Prostate gland (tissue), 2 donors: ENCODE data around the gene INTS3. TPM values are rescaled to one million over a fixed set of nuclear protein-coding genes. Genes with fewer than 3 reads are reported as not detected.

Experiments used
- DNase-seq: peaks from one replicate; pipeline ENCODE4 v3.0.0-alpha.2; 2019; ENCODE audit warnings: low spot score
- H3K27ac ChIP-seq, 2 donors: fragments of 200-600 bp; sonication (generic); 2 replicates each; pipeline ENCODE4 v1.5.1; 2017 to 2019
- H3K27me3 ChIP-seq: fragments of 200-600 bp; sonication (generic); replicated peaks from 2 replicates; pipeline ENCODE4 v1.5.1; 2019; ENCODE audit not compliant: insufficient read depth
- H3K36me3 ChIP-seq, 2 donors: fragments of 200-600 bp; sonication (generic); 1 replicate in 1 of 2; 2 replicates in 1 of 2; pipeline versions ENCODE4 v1.5.1 to v1.8.1; 2017 to 2019
- H3K4me1 ChIP-seq: fragments of 200-600 bp; sonication (generic); replicated peaks from 2 replicates; pipeline ENCODE4 v1.5.1; 2019
- H3K4me3 ChIP-seq, 2 donors: fragments of 200-600 bp; sonication (generic); 2 replicates each; pipeline ENCODE4 v1.5.1; 2017 to 2019
- H3K9me3 ChIP-seq: fragments of 200-600 bp; sonication (generic); 2 replicates; pipeline ENCODE4 v1.5.1; 2017
- POLR2A ChIP-seq: fragments of 450-650 bp; IDR thresholded peaks from one replicate; pipeline ENCODE4 v1.6.1; 2016; ENCODE audit warnings: antibody characterized with exemption, mild to moderate bottlenecking
- POLR2AphosphoS5 ChIP-seq: sonication (generic); formaldehyde crosslinking; IDR thresholded peaks from one replicate; pipeline ENCODE4 v1.6.1; 2017; ENCODE audit warnings: antibody characterized with exemption
- WGBS: methylation state at CpG from one replicate; pipeline ENCODE4 v1.1.5; 2018; 5-methylcytosine and 5-hydroxymethylcytosine counted together
- intact Hi-C: fragments of 100-400 bp; cut with DNase I; formaldehyde crosslinking; loops from one replicate; pipeline ENCODE4 v1.14.2; 2022
- total RNA-seq, 2 donors: library from RNA; depleted of rRNA; stranded (reverse); fragments of >200 nt; gene quantifications; one replicate each; pipeline ENCODE4 v1.1.0, GENCODE V29; 2016
- TF ChIP-seq, protein P1 (sequence below), 4 experiments: fragments of 200-600 bp in 2 of 4; fragments of 450-650 bp in 2 of 4; sonication (generic) in 2 of 4; IDR thresholded peaks; 1 replicate in 3 of 4; 2 replicates in 1 of 4; pipeline ENCODE4 v1.5.1; 2016 to 2019; ENCODE audit warnings: antibody characterized with exemption in 4 of 4, mild to moderate bottlenecking in 2 of 4, moderate library complexity in 2 of 4

The INTS3 gene
- total RNA-seq, 2 donors from 2014 or later, result 26.1 to 70.0 TPM

- WGBS, result 94% methylated on average over 3 of the region's 3 CpGs
- Histone ChIP-seq H3K4me3 (no peak overlapping the region), H3K4me1 (peaks cover 3% of the 10 kb centered on the region), H3K9me3 (no peaks in the 10 kb centered on the region), H3K27ac (no peak overlapping the region), H3K36me3 (no peaks in the 10 kb centered on the region), H3K27me3 (no peaks in the 10 kb centered on the region)
- no peak for DNase-seq
- intact Hi-C loops, result no loop called here
- TF ChIP-seq, protein P1, sequence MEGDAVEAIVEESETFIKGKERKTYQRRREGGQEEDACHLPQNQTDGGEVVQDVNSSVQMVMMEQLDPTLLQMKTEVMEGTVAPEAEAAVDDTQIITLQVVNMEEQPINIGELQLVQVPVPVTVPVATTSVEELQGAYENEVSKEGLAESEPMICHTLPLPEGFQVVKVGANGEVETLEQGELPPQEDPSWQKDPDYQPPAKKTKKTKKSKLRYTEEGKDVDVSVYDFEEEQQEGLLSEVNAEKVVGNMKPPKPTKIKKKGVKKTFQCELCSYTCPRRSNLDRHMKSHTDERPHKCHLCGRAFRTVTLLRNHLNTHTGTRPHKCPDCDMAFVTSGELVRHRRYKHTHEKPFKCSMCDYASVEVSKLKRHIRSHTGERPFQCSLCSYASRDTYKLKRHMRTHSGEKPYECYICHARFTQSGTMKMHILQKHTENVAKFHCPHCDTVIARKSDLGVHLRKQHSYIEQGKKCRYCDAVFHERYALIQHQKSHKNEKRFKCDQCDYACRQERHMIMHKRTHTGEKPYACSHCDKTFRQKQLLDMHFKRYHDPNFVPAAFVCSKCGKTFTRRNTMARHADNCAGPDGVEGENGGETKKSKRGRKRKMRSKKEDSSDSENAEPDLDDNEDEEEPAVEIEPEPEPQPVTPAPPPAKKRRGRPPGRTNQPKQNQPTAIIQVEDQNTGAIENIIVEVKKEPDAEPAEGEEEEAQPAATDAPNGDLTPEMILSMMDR (IDR thresholded peaks at IDR 0.05), result no peak
- TF ChIP-seq POLR2AphosphoS5, result no peak
- no peak for TF ChIP-seq POLR2A
Observed at GRCh38 chr1:153735090-153735420, 7.2 kb downstream of the INTS3 start.

- no peaks in the 10 kb centered on the region for H3K27me3 ChIP-seq
- intact Hi-C loops, result loop anchor here (10.0 kb wide), 1 partner anchor 227 kb away; no protein-coding TSS in a partner anchor
- no peaks in the 10 kb centered on the region for H3K9me3 ChIP-seq
- no peaks in the 10 kb centered on the region for H3K4me1 ChIP-seq
- no peak overlapping the region for H3K4me3 ChIP-seq
- H3K36me3 ChIP-seq, result peaks cover 0 to 5% of the 10 kb centered on the region in 2 donors
- no peak for DNase-seq
- H3K27ac ChIP-seq, result no peak overlapping the region
- no peak for TF ChIP-seq POLR2AphosphoS5
- TF ChIP-seq, protein P1 (IDR thresholded peaks at IDR 0.05), result no peak
- 12% methylated on average over 2 of the region's 2 CpGs for WGBS
Observed at GRCh38 chr1:153741986-153742385, 14.1 kb downstream of the INTS3 start.

DNA sequence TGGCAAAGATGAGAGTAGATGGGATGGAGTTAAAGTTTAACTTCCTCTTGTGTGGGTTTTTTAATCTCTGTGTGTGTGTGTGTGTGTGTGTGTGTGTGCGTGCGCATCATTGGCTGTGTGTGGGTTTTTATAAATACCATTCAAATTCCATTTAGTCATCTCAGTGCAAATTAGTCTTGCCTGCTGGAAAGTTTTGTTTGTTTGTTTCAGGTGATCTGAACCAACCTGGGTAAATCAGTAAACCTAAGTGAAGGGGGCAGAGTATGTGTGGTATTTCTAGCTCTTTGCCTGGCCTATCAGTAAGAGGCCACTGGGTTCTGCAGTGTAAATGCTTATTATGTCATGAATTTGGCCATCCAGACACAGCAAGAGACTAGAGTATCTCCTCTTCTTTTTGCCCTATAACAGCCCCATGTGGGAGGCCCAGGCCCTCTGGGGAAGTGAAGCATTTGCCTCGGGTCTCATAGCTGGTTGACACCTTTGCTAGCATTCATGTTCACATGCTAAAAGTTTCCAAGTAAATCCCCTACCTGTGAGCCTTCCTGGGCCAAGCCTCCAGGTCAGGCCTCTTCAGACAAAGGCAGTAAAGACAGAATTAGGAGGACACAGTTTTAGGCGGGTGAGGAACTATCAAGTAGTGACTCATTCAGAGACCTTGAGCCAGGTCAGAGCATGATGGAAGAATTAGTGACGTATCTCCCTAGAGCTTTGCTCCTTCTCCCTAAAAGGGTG lies 14.7 kb downstream of the INTS3 start:
- no peaks in the 10 kb centered on the region for H3K27me3 ChIP-seq
- H3K4me3 ChIP-seq, result no peak overlapping the region
- intact Hi-C loops, result loop anchor here (10.0 kb wide), 1 partner anchor 228 kb away; no protein-coding TSS in a partner anchor
- no peaks in the 10 kb centered on the region for H3K4me1 ChIP-seq
- WGBS, result 41% methylated on average over 5 of the region's 5 CpGs
- TF ChIP-seq POLR2A, result no peak
- TF ChIP-seq, protein P1 (IDR thresholded peaks at IDR 0.05), result no peak
- no peak for TF ChIP-seq POLR2AphosphoS5
- no peak for DNase-seq
- H3K36me3 ChIP-seq, result peaks cover 0 to 5% of the 10 kb centered on the region in 2 donors
- H3K9me3 ChIP-seq, result no peaks in the 10 kb centered on the region
- H3K27ac ChIP-seq, result no peak overlapping the region

GRCh38 chr1:153745417-153745816 lies 17.6 kb downstream of the INTS3 start:
- Histone ChIP-seq H3K4me3 (no peak overlapping the region), H3K36me3 (peaks cover 0 to 5% of the 10 kb centered on the region in 2 donors), H3K27ac (no peak overlapping the region), H3K9me3 (no peaks in the 10 kb centered on the region), H3K4me1 (peaks cover 7% of the 10 kb centered on the region), H3K27me3 (no peaks in the 10 kb centered on the region)
- TF ChIP-seq, protein P1 (IDR thresholded peaks at IDR 0.05), result no peak
- TF ChIP-seq POLR2AphosphoS5, result no peak
- TF ChIP-seq POLR2A, result no peak
- DNase-seq, result no peak
- intact Hi-C loops, result loop anchor here (10.0 kb wide), 1 partner anchor 231 kb away; no protein-coding TSS in a partner anchor
- WGBS, result 89% methylated on average over 2 of the region's 2 CpGs

- H3K4me1 ChIP-seq, result peaks cover 11% of the 10 kb centered on the region
- DNase-seq, result no peak
- no peaks in the 10 kb centered on the region for H3K9me3 ChIP-seq
- H3K27ac ChIP-seq, result no peak overlapping the region
- 100% methylated on average over 13 of the region's 13 CpGs for WGBS
- TF ChIP-seq POLR2AphosphoS5 (no peak), POLR2A (no peak)
- TF ChIP-seq, protein P1 (IDR thresholded peaks at IDR 0.05), result no peak
- H3K4me3 ChIP-seq, result no peak overlapping the region
- H3K36me3 ChIP-seq, result peaks cover 0 to 4% of the 10 kb centered on the region in 2 donors
- intact Hi-C loops, result loop anchor here (10.0 kb wide), 1 partner anchor 231 kb away; no protein-coding TSS in a partner anchor
- H3K27me3 ChIP-seq, result no peaks in the 10 kb centered on the region
Observed at GRCh38 chr1:153746174-153746573, 18.3 kb downstream of the INTS3 start.
